Anterior cingulate cortex (tissue), 58 donors: ENCODE measurements around the gene ZNF658.
"Not testable (repeated sequence)": the region's sequence is repeated elsewhere in the genome, so short reads cannot be mapped to it uniquely, and the experiment has no call there.

ENCODE experiments used
- DNase-seq, 58 donors: peaks; one replicate each; lab custom pipeline; 2025; lab: John Stamatoyannopoulos, UW

ZNF658 gene

GRCh38 chr9:66900490-66901131 is at the start of gene ZNF658:
Gene ZNF658, plus strand, starts transcription at chr9:66900725. Its CDS starts 2,837 bp downstream, at chr9:66903562.
- not testable (repeated sequence) for DNase-seq

DNA sequence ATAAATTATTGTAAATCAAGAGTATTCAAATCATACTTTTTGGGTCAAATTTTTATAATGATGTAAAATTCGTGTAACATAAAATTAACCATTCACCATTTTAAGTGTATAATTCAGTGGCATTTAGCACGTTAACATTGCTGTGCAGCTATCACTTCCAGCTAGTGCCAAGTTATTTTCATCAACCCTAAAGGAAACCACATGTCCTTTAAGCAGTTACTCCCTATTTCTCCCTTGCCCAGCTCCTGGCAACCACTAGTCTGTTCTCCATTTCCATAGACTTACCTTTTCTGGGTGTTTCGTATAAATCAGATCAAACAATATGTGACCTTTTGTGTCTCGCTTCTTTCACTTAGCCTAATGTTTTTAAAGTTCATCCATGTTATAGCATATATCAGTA is 38.8 kb upstream of the ZNF658 start:
- DNase-seq: not testable (repeated sequence)

- DNase-seq: not testable (repeated sequence)
Measured at GRCh38 chr9:66868660-66869059, 31.9 kb upstream of the ZNF658 start.

DNA sequence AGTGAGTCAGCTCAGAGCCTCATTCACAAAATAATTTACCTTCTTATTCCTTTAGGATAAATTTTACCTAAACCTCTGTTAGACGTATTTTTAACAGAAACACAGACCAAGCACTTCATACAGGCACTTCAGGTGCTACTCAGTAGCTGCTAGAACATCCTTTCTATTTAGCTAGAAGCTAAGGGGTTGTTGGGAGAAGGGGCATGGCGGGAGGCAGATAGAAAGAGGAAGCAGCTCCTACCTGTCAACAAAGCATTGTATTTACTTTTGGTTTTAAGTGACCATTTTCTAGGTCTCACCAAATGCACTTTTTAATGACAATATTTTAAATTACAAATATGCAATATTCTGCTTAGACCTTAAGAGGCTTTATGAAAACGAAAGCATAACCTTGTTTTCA is 19.9 kb upstream of the ZNF658 start:
- not testable (repeated sequence) for DNase-seq

GRCh38 chr9:66881847-66882246 is 18.7 kb upstream of the ZNF658 start:
- DNase-seq: not testable (repeated sequence)

DNA sequence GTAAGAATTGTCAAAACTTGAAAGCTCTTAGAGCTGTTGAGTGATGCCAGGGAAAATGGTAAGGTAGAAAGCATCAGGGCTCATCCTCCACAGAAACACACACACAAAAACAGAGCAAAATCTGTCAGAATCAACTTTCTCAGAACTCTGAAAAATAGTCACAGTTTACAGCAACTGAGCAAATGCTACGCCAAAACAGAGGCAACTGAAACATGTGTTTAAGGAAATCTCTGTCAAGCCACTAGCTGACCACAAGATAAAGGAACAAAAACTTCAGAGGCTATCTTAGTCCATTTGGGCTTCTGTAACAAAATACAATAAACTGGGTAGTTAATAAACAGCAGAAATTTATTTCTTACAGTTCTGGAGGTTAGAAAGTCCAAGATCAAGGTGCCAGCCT is 10.2 kb upstream of the ZNF658 start:
- DNase-seq: not testable (repeated sequence)

DNA sequence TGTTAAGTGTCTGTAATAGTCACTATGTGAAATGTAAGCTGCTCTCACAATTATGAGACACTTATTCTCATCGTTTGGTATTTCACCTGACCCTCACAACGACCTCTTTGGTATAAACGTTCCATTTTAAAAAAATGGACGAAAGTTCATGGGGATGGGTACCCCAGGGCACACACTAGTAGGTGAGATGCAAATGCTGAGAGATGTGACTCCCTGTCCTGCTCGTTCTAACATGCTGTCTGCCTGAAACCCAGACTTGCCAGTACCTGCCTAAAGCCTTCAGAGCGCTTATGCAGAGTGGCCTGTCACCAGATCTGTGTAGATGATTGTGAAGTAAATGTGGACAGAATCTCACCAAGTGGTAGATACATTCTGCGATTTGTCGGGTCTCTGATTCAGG is 616 bp downstream of the ZNF658 start:
- not testable (repeated sequence) for DNase-seq

GRCh38 chr9:66909560-66909959 is 9.0 kb downstream of the ZNF658 start:
- not testable (repeated sequence) for DNase-seq

DNA sequence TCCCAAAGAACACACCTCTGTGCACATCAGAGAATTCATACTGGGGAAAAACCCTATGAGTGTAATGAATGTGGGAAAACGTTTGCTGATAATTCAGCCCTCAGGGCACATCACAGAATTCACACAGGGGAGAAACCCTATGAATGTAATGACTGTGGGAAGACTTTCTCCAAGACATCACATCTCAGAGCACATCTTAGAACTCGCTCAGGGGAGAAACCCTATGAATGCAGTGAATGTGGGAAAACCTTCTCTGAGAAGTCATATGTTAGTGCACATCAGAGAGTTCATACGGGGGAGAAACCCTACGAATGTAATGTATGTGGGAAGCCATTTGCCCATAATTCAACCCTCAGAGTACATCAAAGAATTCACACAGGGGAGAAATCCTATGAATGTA is 19.5 kb downstream of the ZNF658 start:
- DNase-seq: not testable (repeated sequence)

DNA sequence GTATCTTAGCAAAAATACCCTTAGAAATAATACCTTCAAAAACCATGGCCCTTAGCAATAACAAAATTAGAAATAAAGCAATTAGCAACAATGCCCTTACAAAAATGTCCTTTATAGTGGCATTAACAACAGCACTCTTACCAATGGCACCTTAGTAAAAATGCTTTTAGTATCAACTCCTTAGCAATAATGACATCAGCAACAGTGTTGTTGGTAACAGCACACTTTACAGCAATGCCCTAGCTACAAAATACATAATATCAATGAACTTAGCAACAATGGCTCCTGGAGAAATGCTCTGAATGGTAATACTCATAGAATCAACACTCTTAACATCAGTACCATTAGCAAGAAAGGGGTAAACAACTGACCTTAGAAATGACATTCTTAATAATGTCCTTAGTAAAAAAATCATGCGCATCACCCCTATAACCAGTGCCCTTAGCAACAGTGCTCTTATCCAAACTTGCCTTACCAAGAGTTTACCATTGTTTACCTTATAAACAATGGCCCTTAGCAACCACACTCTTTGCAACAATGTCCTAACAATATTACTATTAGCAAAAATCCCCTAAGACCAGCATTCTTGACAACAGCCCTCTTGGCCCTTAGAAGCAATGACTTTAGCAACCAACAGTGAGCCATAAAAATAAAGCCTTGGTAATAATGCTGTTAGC is 35.8 kb downstream of the ZNF658 start:
- not testable (repeated sequence) for DNase-seq

GRCh38 chr9:66937662-66938061 is 37.1 kb downstream of the ZNF658 start:
- DNase-seq: not testable (repeated sequence)

- not testable (repeated sequence) for DNase-seq
Measured at GRCh38 chr9:66938322-66938721, 37.8 kb downstream of the ZNF658 start.

DNA sequence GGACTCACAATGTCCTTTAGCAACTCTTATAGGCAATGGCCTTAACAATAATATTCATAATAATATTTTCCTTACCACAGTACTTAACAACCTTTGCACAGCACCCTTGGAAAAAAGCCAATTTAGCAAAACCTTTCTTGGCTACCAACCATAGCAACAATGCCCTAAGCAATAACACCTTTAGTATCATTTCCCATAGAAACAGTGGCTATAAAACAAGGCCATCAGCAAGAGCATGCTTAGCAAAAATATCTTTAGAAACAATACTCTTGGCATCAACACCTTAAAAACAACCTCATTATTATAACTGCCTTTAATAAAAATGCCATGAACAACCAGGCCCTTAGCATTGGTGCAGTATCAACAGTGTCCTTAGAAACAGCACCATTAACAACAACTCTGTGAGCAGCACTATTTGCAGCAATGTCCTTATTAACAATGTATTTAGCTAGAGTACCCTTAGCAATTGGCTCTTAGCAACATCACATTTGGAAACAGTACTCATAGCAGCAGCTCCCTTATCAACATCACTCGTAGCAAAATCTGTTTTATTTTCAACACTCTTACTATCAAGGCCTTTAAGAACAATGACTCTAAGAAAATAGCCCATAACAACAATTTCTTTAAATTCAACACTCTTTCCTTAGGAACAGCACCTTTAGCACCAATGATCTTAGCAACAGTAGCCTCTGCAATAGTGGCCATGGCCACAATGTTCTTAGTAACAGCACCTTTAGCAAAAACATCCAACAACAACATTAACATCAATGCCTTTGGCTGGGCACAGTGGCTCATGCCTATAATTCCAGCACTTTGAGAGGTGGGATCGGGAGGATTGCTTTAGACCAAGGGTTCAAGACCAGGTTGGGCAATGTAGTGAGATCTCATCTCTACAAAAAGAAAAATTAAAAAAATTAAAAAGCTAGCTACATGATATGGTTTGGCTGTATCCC is 39.6 kb downstream of the ZNF658 start:
- not testable (repeated sequence) for DNase-seq

DNA sequence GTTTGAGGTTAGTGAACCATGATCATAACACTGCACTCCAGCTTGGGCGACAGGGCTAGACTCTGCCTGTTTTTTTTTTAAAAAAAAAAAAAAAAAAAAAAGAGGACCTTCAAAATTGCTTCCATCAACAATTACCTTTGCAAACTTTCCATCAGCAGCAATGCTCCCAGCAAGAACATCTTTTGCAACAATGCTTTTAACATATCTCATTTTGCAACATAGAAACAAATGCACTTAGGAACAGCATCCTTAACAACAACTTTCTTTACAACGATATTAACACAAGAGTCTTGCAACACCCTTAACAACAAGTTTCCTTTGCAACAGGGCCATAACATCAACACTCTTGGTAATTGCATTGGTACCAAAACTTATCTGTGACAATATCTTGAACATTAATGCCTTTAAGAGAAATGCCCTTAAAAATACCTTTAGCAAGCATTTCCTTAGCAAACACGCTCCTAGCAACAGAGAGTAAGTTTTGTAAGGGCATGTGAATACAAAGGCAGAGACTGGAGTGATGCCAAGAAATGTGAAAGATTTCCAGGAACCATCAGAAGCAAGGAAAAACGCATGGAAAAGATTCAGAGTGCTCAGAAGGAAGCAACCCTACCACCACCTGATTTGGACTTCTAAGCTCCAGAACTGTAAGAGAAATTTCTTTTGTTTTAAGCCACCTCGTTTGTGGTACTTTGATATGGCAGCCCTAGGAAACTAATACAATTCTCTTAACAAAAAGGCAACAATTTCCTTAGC is 42.1 kb downstream of the ZNF658 start:
- DNase-seq: not testable (repeated sequence)

DNA sequence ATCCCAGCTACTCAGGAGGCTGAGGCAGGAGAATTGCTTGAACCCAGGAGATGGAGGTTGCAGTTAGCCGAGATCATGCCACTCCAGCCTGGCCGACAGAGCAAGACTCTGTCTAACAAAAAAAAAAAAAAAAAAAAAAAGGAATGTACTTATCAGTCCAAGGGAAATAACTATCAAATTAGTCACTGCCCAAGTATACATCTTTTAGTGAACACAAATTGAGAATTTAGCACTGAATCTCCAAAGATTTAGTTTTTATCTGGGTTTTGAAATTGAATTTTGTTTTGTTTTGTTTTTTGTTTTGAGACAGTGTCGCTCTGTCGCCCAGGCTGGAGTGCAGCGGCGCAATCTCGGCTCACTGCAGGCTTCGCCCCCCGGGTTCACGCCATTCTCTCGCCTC is 52.1 kb downstream of the ZNF658 start:
- not testable (repeated sequence) for DNase-seq
